Keratinocyte (primary cell): Measurements from ENCODE around the gene TTLL5. TPM values are rescaled to one million over a fixed set of nuclear protein-coding genes. Genes with fewer than 3 reads are reported as not detected.

Experiments
- DNase-seq: peaks from one replicate; pipeline ENCODE4 v3.0.0-alpha.2; 2011; ENCODE audit warnings: low read depth, missing footprints, low spot score
- FAIRE-seq: peaks from 2 replicates; lab custom pipeline; 2011; peaks lifted over from hg19 to GRCh38; lab: Jason Lieb, UNC
- H2AFZ ChIP-seq: 2 replicates; pipeline ENCODE4 v1.6.0; 2012; ENCODE audit warnings: low read length, control low read depth, inconsistent platforms; ENCODE audit not compliant: control insufficient read depth
- H3K27ac ChIP-seq: 2 replicates; pipeline ENCODE4 v1.5.1; 2011; ENCODE audit warnings: low read length; ENCODE audit not compliant: control insufficient read depth, insufficient read depth
- H3K27me3 ChIP-seq: 3 replicates; pipeline ENCODE4 v1.6.0; 2011; ENCODE audit warnings: low read length; ENCODE audit not compliant: control insufficient read depth, insufficient read depth; ENCODE audit errors: extremely low read depth
- H3K36me3 ChIP-seq, 2 experiments: 2 replicates in 1 of 2; 3 replicates in 1 of 2; pipeline ENCODE4 v1.5.1; 2011; ENCODE audit warnings: low read length in 2 of 2, mild to moderate bottlenecking in 1 of 2; ENCODE audit not compliant: control insufficient read depth in 2 of 2, insufficient read depth in 2 of 2; ENCODE audit errors: extremely low read depth in 1 of 2
- H3K4me1 ChIP-seq: 3 replicates; pipeline ENCODE4 v1.5.1; 2011; ENCODE audit warnings: low read length; ENCODE audit not compliant: control insufficient read depth, insufficient read depth; ENCODE audit errors: extremely low read depth
- H3K4me2 ChIP-seq: 3 replicates; pipeline ENCODE4 v1.6.0; 2011; ENCODE audit warnings: low read depth, low read length; ENCODE audit not compliant: control insufficient read depth, insufficient read depth; ENCODE audit errors: extremely low read depth
- H3K4me3 ChIP-seq, 3 experiments: fragments of 200-600 bp in 1 of 3; sonication (generic) in 1 of 3; 2 replicates in 2 of 3; 3 replicates in 1 of 3; pipeline ENCODE4 v1.5.1; 2011 to 2016; ENCODE audit warnings: low read length in 3 of 3, mild to moderate bottlenecking in 3 of 3, control low read depth in 2 of 3, inconsistent platforms in 1 of 3, low read depth in 1 of 3, mixed read lengths in 1 of 3, mixed run types in 1 of 3, moderate library complexity in 1 of 3; ENCODE audit not compliant: control insufficient read depth in 2 of 3, insufficient read depth in 2 of 3; ENCODE audit errors: extremely low read depth in 1 of 3
- H3K79me2 ChIP-seq: 2 replicates; pipeline ENCODE4 v1.6.0; 2012; ENCODE audit warnings: low read length; ENCODE audit not compliant: control insufficient read depth, insufficient read depth
- H3K9ac ChIP-seq: 3 replicates; pipeline ENCODE4 v1.6.0; 2011; ENCODE audit warnings: low read length; ENCODE audit not compliant: control insufficient read depth, insufficient read depth; ENCODE audit errors: extremely low read depth
- H3K9me1 ChIP-seq: 3 replicates; pipeline ENCODE4 v1.6.0; 2011; ENCODE audit warnings: low read length; ENCODE audit not compliant: control insufficient read depth, insufficient read depth; ENCODE audit errors: extremely low read depth
- H3K9me3 ChIP-seq: 2 replicates; pipeline ENCODE4 v1.5.1; 2012; ENCODE audit warnings: low read depth, low read length; ENCODE audit not compliant: control insufficient read depth
- H4K20me1 ChIP-seq: 3 replicates; pipeline ENCODE4 v1.6.0; 2011; ENCODE audit warnings: low read length; ENCODE audit not compliant: control insufficient read depth, insufficient read depth; ENCODE audit errors: extremely low read depth
- CTCF ChIP-seq, 3 experiments: IDR thresholded peaks in 1 of 3; conservative IDR thresholded peaks in 1 of 3; optimal IDR thresholded peaks in 1 of 3; 2 replicates in 2 of 3; 3 replicates in 1 of 3; pipeline versions ENCODE3 to v1.5.1; 2011; ENCODE audit warnings: low read length in 3 of 3, mild to moderate bottlenecking in 3 of 3, moderate library complexity in 2 of 3, control low read depth in 1 of 3, inconsistent platforms in 1 of 3; ENCODE audit not compliant: insufficient read depth in 2 of 3; ENCODE audit errors: extremely low read depth in 1 of 3
- EZH2 ChIP-seq: IDR thresholded peaks from one replicate; pipeline ENCODE4 v1.6.1; 2012; ENCODE audit warnings: inconsistent platforms, mild to moderate bottlenecking, low read length, moderate library complexity
- dilution Hi-C: fragments of 300-500 bp; cut with MboI; formaldehyde crosslinking; loops from one replicate; pipeline ENCODE4 v1.7.0; 2020; ENCODE audit warnings: low sequenced_read_pairs; ENCODE audit not compliant: extremely low pct_ligation_motif_present
- polyA plus RNA-seq, 5 experiments: library from polyadenylated mRNA; depleted of rRNA in 3 of 5; stranded (reverse) in 3 of 5; stranded (forward) in 1 of 5; unstranded in 1 of 5; fragments of >200 nt; gene quantifications; 1 replicate in 1 of 5; 2 replicates in 3 of 5; 3 replicates in 1 of 5; pipeline versions ENCODE4 v1.2.1 to v1.2.3, GENCODE V29; 2011 to 2012; ENCODE audit warnings: missing spikeins in 2 of 5, low read depth in 1 of 5, low replicate concordance in 1 of 5

Gene TTLL5
- polyA plus RNA-seq, 1 donor (not counting 4 experiments of a cell fraction or from before 2014, with no cell fraction given) = 20.7 TPM

DNA sequence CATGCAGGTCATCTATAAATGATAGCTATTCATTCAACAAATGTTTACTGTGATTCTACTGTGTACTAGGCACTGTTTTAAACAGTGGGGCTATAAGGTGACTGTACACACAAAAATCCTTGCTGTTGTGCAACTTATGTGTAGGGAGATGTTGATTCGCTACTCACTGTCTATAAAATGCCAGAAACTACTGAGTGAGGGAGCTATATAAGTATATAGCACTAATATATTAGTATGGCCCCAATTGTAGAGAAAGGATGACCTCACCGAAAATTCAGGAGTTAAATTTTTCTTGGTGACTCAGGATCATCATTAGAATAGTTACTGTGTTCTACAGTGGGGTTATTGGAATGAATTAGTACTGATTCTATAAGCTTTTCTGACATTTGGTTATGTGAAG lies 203.3 kb downstream of the TTLL5 start:
- Histone ChIP-seq H3K4me1 (peaks cover 21% of the 10 kb centered on the region), H3K79me2 (no peaks in the 10 kb centered on the region), H3K27me3 (no peaks in the 10 kb centered on the region), H3K9me1 (no peaks in the 10 kb centered on the region), H3K4me2 (no peak overlapping the region), H3K9me3 (no peaks in the 10 kb centered on the region), H3K36me3 (no peaks in the 10 kb centered on the region), H2AFZ (no peak overlapping the region), H4K20me1 (no peaks in the 10 kb centered on the region), H3K9ac (no peak overlapping the region), H3K4me3 (no peak overlapping the region), H3K27ac (no peak overlapping the region)
- DNase-seq (peak; percentile 64), FAIRE-seq (no peak)
- no peak for TF ChIP-seq EZH2
- TF ChIP-seq CTCF (optimal IDR thresholded peaks at IDR 0.05 in 1 of 3, IDR thresholded peaks at IDR 0.05 in 1 of 3, conservative IDR thresholded peaks at IDR 0.05 in 1 of 3; ENCODE audit: extremely low read depth in 1 of 3, insufficient read depth in 2 of 3, low read length in 3 of 3) = no peak
- dilution Hi-C loops = no loop called here

GRCh38 chr14:75865531-75865930 lies 204.5 kb downstream of the TTLL5 start:
- dilution Hi-C loops = no loop called here
- H3K4me2 ChIP-seq = no peak overlapping the region

More at GRCh38 chr14:75865531-75865930, 204.5 kb downstream of the TTLL5 start:
- DNase-seq (no peak), FAIRE-seq (no peak)
- H4K20me1 ChIP-seq = no peaks in the 10 kb centered on the region
- no peaks in the 10 kb centered on the region for H3K36me3 ChIP-seq
- no peaks in the 10 kb centered on the region for H3K27me3 ChIP-seq
- no peaks in the 10 kb centered on the region for H3K79me2 ChIP-seq
- peaks cover 21% of the 10 kb centered on the region for H3K4me1 ChIP-seq
- no peak overlapping the region for H3K27ac ChIP-seq
- no peaks in the 10 kb centered on the region for H3K9me1 ChIP-seq
- TF ChIP-seq CTCF (optimal IDR thresholded peaks at IDR 0.05 in 1 of 3, IDR thresholded peaks at IDR 0.05 in 1 of 3, conservative IDR thresholded peaks at IDR 0.05 in 1 of 3; ENCODE audit: extremely low read depth in 1 of 3, insufficient read depth in 2 of 3, low read length in 3 of 3) (no peak), EZH2 (no peak)
- no peak overlapping the region for H3K4me3 ChIP-seq
- no peak overlapping the region for H2AFZ ChIP-seq
- H3K9ac ChIP-seq = no peak overlapping the region
- no peaks in the 10 kb centered on the region for H3K9me3 ChIP-seq
